Liver (tissue), 9 donors: ENCODE data around the gene MICAL3. TPM values are rescaled to one million over a fixed set of nuclear protein-coding genes. Genes with fewer than 3 reads are reported as not detected.

Experiments
- DNase-seq: peaks from one replicate; pipeline ENCODE4 v3.0.0-alpha.2; 2017; ENCODE audit warnings: low spot score
- H3K27ac ChIP-seq, 2 donors: one replicate each; pipeline ENCODE4 v1.7.0; 2013; ENCODE audit warnings: inconsistent platforms in 2 of 2, low read length in 2 of 2, control low read depth in 1 of 2, low read depth in 1 of 2, mild to moderate bottlenecking in 1 of 2
- H3K27me3 ChIP-seq, 4 donors: one replicate each; pipeline versions ENCODE4 v1.6.1 to v1.7.0; 2013; ENCODE audit warnings: low read length in 3 of 4, inconsistent platforms in 1 of 4, mild to moderate bottlenecking in 1 of 4, moderate library complexity in 1 of 4; ENCODE audit not compliant: control insufficient read depth in 4 of 4, insufficient read depth in 4 of 4
- H3K36me3 ChIP-seq, 4 donors: one replicate each; pipeline versions ENCODE4 v1.6.1 to v1.7.0; 2013; ENCODE audit warnings: low read length in 3 of 4, mild to moderate bottlenecking in 3 of 4, low read depth in 1 of 4, moderate library complexity in 1 of 4; ENCODE audit not compliant: control insufficient read depth in 4 of 4, insufficient read depth in 3 of 4
- H3K4me1 ChIP-seq, 4 donors: one replicate each; pipeline versions ENCODE4 v1.6.1 to v1.7.0; 2013; ENCODE audit warnings: low read length in 3 of 4, mild to moderate bottlenecking in 3 of 4, moderate library complexity in 1 of 4; ENCODE audit not compliant: control insufficient read depth in 4 of 4, insufficient read depth in 4 of 4
- H3K4me3 ChIP-seq, 3 donors: one replicate each; pipeline versions ENCODE4 v1.6.1 to v1.7.0; 2013; ENCODE audit warnings: low read length in 3 of 3, control low read depth in 1 of 3, low read depth in 1 of 3, mild to moderate bottlenecking in 1 of 3
- H3K9ac ChIP-seq, 2 donors: one replicate each; pipeline ENCODE4 v1.7.0; 2013; ENCODE audit warnings: low read length in 2 of 2, mild to moderate bottlenecking in 2 of 2, moderate library complexity in 2 of 2, control low read depth in 1 of 2, low read depth in 1 of 2
- H3K9me3 ChIP-seq, 4 donors: one replicate each; pipeline versions ENCODE4 v1.6.1 to v1.7.0; 2013; ENCODE audit warnings: low read length in 3 of 4; ENCODE audit not compliant: control insufficient read depth in 4 of 4
- EGR1 ChIP-seq, 2 donors: IDR thresholded peaks; 2 replicates each; pipeline ENCODE4 v1.6.1; 2016 to 2018; ENCODE audit warnings: antibody characterized with exemption in 2 of 2, low read depth in 2 of 2
- FOXA1 ChIP-seq: IDR thresholded peaks from 2 replicates; pipeline ENCODE4 v1.6.1; 2016; ENCODE audit warnings: antibody characterized with exemption
- FOXA2 ChIP-seq: IDR thresholded peaks from 2 replicates; pipeline ENCODE4 v1.6.1; 2016; ENCODE audit warnings: antibody characterized with exemption
- GABPA ChIP-seq, 2 donors: IDR thresholded peaks in 1 of 2; conservative IDR thresholded peaks in 1 of 2; 2 replicates each; pipeline ENCODE4 v1.6.1; 2016; ENCODE audit warnings: antibody characterized with exemption in 2 of 2, mild to moderate bottlenecking in 1 of 2, moderate library complexity in 1 of 2
- HNF4A ChIP-seq, 2 donors: conservative IDR thresholded peaks; 2 replicates each; pipeline ENCODE4 v1.6.1; 2016; ENCODE audit warnings: antibody characterized with exemption in 2 of 2, mild to moderate bottlenecking in 2 of 2
- HNF4G ChIP-seq: IDR thresholded peaks from 2 replicates; pipeline ENCODE4 v1.6.1; 2016; ENCODE audit warnings: antibody characterized with exemption
- JUND ChIP-seq, 2 donors: IDR thresholded peaks; 2 replicates each; pipeline ENCODE4 v1.6.1; 2016; ENCODE audit warnings: antibody characterized with exemption in 2 of 2
- NR2F2 ChIP-seq: IDR thresholded peaks from 2 replicates; pipeline ENCODE4 v1.6.1; 2016; ENCODE audit warnings: antibody characterized with exemption
- RAD21 ChIP-seq, 2 donors: IDR thresholded peaks; 2 replicates each; pipeline ENCODE4 v1.6.1; 2016; ENCODE audit warnings: antibody characterized with exemption in 2 of 2, mild to moderate bottlenecking in 2 of 2
- RXRA ChIP-seq, 2 donors: IDR thresholded peaks; 2 replicates each; pipeline ENCODE4 v1.6.1; 2017 to 2018; ENCODE audit warnings: antibody characterized with exemption in 2 of 2, mild to moderate bottlenecking in 1 of 2
- SP1 ChIP-seq: IDR thresholded peaks from 2 replicates; pipeline ENCODE4 v1.6.1; 2018; ENCODE audit warnings: antibody characterized with exemption, mild to moderate bottlenecking
- TAF1 ChIP-seq: conservative IDR thresholded peaks from 2 replicates; pipeline ENCODE4 v1.6.1; 2016; ENCODE audit warnings: antibody characterized with exemption, mild to moderate bottlenecking
- YY1 ChIP-seq: IDR thresholded peaks from 2 replicates; pipeline ENCODE4 v1.6.1; 2016; ENCODE audit warnings: antibody characterized with exemption, mild to moderate bottlenecking
- ZBTB33 ChIP-seq: IDR thresholded peaks from 2 replicates; pipeline ENCODE4 v1.6.1; 2016; ENCODE audit warnings: antibody characterized with exemption
- WGBS: extraction: QIAGEN DNeasy Blood & Tissue Kit; methylation state at CpG from one replicate; pipeline ENCODE4 v1.1.7; 2013; 5-methylcytosine and 5-hydroxymethylcytosine counted together
- polyA plus RNA-seq, 2 donors: library from polyadenylated mRNA; stranded (reverse) in 1 of 2; unstranded in 1 of 2; fragments of 200-250 nt in 1 of 2; fragments of >200 nt in 1 of 2; fragmentation: Nextera tagmentation in 1 of 2; extraction: Ambion mirVana in 1 of 2; gene quantifications; one replicate each; pipeline versions ENCODE4 v1.2.1 to v1.2.3, GENCODE V29; 2013 to 2015
- total RNA-seq, 2 donors: library from RNA; depleted of rRNA; stranded (reverse); fragments of >200 nt; gene quantifications; one replicate each; pipeline ENCODE4 v1.2.3, GENCODE V29; 2014
- TF ChIP-seq, protein P1 (sequence below): fragments of 150-350 bp; IDR thresholded peaks from 2 replicates; pipeline ENCODE4 v1.5.1; 2017; ENCODE audit warnings: improper control_type of control experiment, low read depth, low read length; ENCODE audit not compliant: missing input control
- TF ChIP-seq, protein P2 (sequence below): IDR thresholded peaks from 2 replicates; pipeline ENCODE4 v1.6.1; 2016; ENCODE audit warnings: antibody characterized with exemption
- TF ChIP-seq, protein P3 (sequence below): IDR thresholded peaks from 2 replicates; pipeline ENCODE4 v1.6.1; 2016; ENCODE audit warnings: antibody characterized with exemption, mild to moderate bottlenecking
- TF ChIP-seq, protein P4 (sequence below): IDR thresholded peaks from 2 replicates; pipeline ENCODE4 v1.6.1; 2016; ENCODE audit warnings: antibody characterized with exemption
- donor health status: healthy.
- donor health status: healthy.
- donor health status: healthy.
- donor health status: healthy.
- donor health status: healthy.

The MICAL3 gene
- total and polyA plus RNA-seq, 4 donors: 6.4 to 38.4 (median 23.4) TPM

DNA sequence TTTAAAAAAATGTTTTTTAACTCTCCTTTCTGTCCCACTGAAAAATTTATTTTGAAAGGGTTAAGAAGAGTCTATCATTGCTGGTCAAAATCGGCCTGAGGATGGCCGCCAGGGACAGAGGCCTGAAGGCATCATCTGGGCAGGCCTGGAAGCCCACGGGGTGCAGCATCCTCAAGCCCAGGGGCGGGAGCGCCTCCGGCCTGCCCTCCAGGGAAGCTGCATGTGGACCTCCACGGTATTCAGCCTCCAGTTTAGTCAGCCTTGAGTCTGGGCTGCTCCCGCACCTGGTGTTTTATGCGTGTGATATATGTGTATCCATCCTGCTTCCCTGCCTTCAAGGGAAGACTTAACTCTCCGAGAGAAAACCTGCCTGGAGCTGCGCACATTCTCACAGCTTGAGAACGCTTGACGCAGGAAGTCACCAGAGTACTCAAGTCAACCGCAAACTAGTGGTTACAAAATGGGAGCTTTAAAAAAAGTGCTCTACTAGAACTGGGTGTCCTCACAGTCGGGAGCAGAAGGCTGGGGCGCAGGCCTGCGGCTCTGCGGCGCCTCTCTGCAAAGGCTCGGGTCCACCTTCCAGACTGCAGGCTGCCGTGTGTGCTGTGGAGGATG lies 236.5 kb downstream of the MICAL3 start:
- Histone ChIP-seq H3K27ac (no peak overlapping the region), H3K36me3 (peaks cover 0 to 30% (median 6%) of the 10 kb centered on the region in 4 donors), H3K9me3 (no peaks in the 10 kb centered on the region), H3K9ac (no peak overlapping the region), H3K27me3 (no peaks in the 10 kb centered on the region), H3K4me3 (no peak overlapping the region), H3K4me1 (peaks cover 6 to 16% (median 11%) of the 10 kb centered on the region in 4 donors)
- DNase-seq: no peak
- 92% methylated on average over 21 of the region's 21 CpGs for WGBS
- TF ChIP-seq, protein P1, sequence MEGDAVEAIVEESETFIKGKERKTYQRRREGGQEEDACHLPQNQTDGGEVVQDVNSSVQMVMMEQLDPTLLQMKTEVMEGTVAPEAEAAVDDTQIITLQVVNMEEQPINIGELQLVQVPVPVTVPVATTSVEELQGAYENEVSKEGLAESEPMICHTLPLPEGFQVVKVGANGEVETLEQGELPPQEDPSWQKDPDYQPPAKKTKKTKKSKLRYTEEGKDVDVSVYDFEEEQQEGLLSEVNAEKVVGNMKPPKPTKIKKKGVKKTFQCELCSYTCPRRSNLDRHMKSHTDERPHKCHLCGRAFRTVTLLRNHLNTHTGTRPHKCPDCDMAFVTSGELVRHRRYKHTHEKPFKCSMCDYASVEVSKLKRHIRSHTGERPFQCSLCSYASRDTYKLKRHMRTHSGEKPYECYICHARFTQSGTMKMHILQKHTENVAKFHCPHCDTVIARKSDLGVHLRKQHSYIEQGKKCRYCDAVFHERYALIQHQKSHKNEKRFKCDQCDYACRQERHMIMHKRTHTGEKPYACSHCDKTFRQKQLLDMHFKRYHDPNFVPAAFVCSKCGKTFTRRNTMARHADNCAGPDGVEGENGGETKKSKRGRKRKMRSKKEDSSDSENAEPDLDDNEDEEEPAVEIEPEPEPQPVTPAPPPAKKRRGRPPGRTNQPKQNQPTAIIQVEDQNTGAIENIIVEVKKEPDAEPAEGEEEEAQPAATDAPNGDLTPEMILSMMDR: no peak
- TF ChIP-seq, protein P2, sequence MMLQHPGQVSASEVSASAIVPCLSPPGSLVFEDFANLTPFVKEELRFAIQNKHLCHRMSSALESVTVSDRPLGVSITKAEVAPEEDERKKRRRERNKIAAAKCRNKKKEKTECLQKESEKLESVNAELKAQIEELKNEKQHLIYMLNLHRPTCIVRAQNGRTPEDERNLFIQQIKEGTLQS: no peak
- TF ChIP-seq EGR1 (IDR thresholded peaks at IDR 0.05; ENCODE audit: low read depth in 2 of 2) (no peak), SP1 (no peak), ZBTB33 (no peak), TAF1 (no peak), FOXA1 (no peak), HNF4A (conservative IDR thresholded peaks at IDR 0.05) (no peak), RXRA (IDR thresholded peaks at IDR 0.05) (no peak), GABPA (IDR thresholded peaks at IDR 0.05 in 1 of 2, conservative IDR thresholded peaks at IDR 0.05 in 1 of 2) (no peak), HNF4G (no peak), NR2F2 (no peak), FOXA2 (no peak), JUND (IDR thresholded peaks at IDR 0.05) (no peak), RAD21 (IDR thresholded peaks at IDR 0.05) (no peak), YY1 (no peak)
- TF ChIP-seq, protein P3, sequence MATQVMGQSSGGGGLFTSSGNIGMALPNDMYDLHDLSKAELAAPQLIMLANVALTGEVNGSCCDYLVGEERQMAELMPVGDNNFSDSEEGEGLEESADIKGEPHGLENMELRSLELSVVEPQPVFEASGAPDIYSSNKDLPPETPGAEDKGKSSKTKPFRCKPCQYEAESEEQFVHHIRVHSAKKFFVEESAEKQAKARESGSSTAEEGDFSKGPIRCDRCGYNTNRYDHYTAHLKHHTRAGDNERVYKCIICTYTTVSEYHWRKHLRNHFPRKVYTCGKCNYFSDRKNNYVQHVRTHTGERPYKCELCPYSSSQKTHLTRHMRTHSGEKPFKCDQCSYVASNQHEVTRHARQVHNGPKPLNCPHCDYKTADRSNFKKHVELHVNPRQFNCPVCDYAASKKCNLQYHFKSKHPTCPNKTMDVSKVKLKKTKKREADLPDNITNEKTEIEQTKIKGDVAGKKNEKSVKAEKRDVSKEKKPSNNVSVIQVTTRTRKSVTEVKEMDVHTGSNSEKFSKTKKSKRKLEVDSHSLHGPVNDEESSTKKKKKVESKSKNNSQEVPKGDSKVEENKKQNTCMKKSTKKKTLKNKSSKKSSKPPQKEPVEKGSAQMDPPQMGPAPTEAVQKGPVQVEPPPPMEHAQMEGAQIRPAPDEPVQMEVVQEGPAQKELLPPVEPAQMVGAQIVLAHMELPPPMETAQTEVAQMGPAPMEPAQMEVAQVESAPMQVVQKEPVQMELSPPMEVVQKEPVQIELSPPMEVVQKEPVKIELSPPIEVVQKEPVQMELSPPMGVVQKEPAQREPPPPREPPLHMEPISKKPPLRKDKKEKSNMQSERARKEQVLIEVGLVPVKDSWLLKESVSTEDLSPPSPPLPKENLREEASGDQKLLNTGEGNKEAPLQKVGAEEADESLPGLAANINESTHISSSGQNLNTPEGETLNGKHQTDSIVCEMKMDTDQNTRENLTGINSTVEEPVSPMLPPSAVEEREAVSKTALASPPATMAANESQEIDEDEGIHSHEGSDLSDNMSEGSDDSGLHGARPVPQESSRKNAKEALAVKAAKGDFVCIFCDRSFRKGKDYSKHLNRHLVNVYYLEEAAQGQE: no peak
- TF ChIP-seq, protein P4, sequence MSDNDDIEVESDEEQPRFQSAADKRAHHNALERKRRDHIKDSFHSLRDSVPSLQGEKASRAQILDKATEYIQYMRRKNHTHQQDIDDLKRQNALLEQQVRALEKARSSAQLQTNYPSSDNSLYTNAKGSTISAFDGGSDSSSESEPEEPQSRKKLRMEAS: no peak
